Nephron progenitor cell (in vitro differentiated cells): ENCODE measurements around the gene TMEM120B.
A peak's percentile ranks its signal among the peaks of the same experiment; 100 is the strongest.

Source experiments
- DNase-seq: peaks from one replicate; pipeline ENCODE4 v3.0.0; 2021
- H3K27ac Mint-ChIP-seq: 2 replicates; pipeline ENCODE4 v1.8.0; 2021; ENCODE audit warnings: mild to moderate bottlenecking, moderate library complexity, mixed read lengths
- H3K27me3 Mint-ChIP-seq: 2 replicates; pipeline ENCODE4 v1.8.0; 2021; ENCODE audit warnings: mild to moderate bottlenecking, low read depth, mixed read lengths; ENCODE audit not compliant: poor library complexity
- H3K36me3 Mint-ChIP-seq: 2 replicates; pipeline ENCODE4 v1.8.0; 2021; ENCODE audit warnings: low read depth, mixed read lengths
- H3K4me1 Mint-ChIP-seq: 2 replicates; pipeline ENCODE4 v1.8.0; 2021; ENCODE audit warnings: mixed read lengths
- H3K4me3 Mint-ChIP-seq: 2 replicates; pipeline ENCODE4 v1.8.0; 2021; ENCODE audit warnings: mild to moderate bottlenecking, moderate library complexity, mixed read lengths
- H3K9me3 Mint-ChIP-seq: 2 replicates; pipeline ENCODE4 v1.8.0; 2021; ENCODE audit warnings: mild to moderate bottlenecking, moderate library complexity, mixed read lengths
- CTCF ChIP-seq: fragments of 200-600 bp; sonication (generic); IDR thresholded peaks from 2 replicates; pipeline ENCODE4 v1.5.0; 2021; ENCODE audit warnings: antibody characterized with exemption

TMEM120B gene

GRCh38 chr12:121804417-121805111 lies 92.0 kb downstream of the TMEM120B start:
- Mint-ChIP-seq H3K36me3 (peaks cover 13% of the 10 kb centered on the region), H3K27ac (peak overlapping the region; percentile 99), H3K4me3 (peak overlapping the region; percentile 94), H3K4me1 (peaks cover 40% of the 10 kb centered on the region), H3K27me3 (no peaks in the 10 kb centered on the region), H3K9me3 (no peaks in the 10 kb centered on the region)
- DNase-seq: peak; percentile 46
- TF ChIP-seq CTCF: no peak

DNA sequence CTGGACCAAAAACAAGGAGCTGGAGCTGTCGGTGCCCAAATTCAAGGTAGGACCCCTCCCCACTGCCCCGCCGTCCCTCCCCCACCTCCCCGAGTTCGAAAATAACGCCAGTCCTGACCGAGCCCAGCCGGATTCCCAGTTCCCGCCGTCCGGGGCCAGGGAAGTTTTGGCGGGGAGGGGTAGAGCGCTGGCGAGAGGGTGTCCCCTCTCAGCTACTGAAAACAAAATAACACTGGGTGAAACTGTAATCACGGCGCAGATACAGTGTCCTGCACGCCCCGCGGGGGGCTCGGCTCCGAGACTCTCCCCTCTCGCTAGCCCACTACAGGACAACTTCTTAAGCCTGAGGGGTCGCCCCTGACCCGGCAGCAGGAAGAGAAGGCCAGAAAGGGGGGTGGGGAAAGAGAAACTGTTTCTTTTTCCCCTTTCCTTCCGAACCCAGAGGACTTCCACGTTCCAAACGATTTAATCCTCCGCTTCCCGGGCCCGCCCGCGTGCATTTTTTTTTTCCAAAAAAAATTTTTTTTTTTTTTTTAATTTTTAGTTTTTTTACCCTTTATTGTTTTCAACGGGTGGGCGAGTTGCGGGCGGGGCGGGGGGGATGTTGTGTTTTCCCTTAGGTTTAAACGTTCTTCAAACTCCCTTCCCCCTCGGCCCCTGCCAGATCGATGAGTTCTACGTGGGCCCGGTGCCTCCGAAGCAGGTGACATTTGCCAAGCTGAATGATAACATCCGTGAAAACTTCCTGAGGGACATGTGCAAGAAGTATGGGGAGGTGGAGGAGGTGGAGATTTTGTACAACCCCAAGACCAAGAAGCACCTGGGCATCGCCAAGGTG lies 92.8 kb downstream of the TMEM120B start:
- DNase-seq: peak; percentile 41
- no peaks in the 10 kb centered on the region for H3K9me3 Mint-ChIP-seq
- TF ChIP-seq CTCF: no peak
- H3K4me3 Mint-ChIP-seq: peak overlapping the region; percentile 94
- peaks cover 41% of the 10 kb centered on the region for H3K4me1 Mint-ChIP-seq
- H3K27me3 Mint-ChIP-seq: no peaks in the 10 kb centered on the region
- peaks cover 17% of the 10 kb centered on the region for H3K36me3 Mint-ChIP-seq
- H3K27ac Mint-ChIP-seq: peak overlapping the region; percentile 84

GRCh38 chr12:121806009-121806545 lies 93.5 kb downstream of the TMEM120B start:
- H3K27me3 Mint-ChIP-seq: no peaks in the 10 kb centered on the region
- peak overlapping the region; percentile 94 for H3K4me3 Mint-ChIP-seq
- H3K36me3 Mint-ChIP-seq: peaks cover 21% of the 10 kb centered on the region

DNA sequence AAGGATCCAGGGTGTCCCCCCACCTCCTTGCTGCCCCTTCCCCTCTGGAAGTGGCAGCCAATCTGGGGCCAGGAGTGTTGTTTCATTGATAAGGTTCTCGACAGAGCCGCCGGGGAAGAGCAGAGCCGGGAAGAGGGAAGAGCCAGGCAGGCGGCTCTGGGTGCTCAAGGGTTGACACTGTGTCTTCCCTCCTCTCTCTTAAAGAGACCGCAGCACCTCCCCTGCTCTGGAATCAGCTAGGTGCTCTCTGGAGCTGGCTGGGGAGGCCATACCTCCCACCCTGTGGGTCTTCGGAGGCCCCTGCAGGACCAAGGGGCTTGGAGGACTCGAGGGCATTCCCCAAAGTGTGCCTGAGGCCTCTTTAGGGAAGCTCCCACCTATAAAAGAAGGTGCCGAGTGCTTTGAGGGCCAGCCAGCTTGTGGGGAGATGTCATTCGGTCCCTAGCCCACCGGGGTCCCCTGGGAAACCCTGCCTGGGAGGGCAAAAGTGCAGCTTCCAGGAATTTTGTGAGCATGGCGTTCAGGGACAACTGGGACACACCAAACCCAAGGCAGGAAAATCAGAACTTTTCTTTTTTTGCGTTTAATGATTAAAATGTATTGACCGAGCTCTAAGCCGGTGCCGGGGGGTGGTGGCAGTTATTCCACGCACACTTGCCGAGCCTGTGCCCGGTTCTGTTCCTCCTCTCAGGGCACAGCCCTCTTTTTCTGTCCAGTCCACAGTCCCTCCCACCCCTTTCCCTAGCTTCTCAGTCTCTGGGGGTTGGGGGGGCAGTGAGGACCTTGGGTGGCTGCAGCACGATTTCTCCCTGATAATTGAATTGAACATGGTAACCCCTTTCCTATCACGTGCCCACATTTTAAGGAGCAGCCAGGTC lies 94.2 kb downstream of the TMEM120B start:
- H3K9me3 Mint-ChIP-seq: no peaks in the 10 kb centered on the region
- peak overlapping the region; percentile 94 for H3K4me3 Mint-ChIP-seq
- peaks cover 21% of the 10 kb centered on the region for H3K36me3 Mint-ChIP-seq
- peaks cover 47% of the 10 kb centered on the region for H3K4me1 Mint-ChIP-seq
- peak; percentile 41 for DNase-seq
- peak overlapping the region; percentile 77 for H3K27ac Mint-ChIP-seq
- TF ChIP-seq CTCF: no peak
- no peaks in the 10 kb centered on the region for H3K27me3 Mint-ChIP-seq

More at GRCh38 chr12:121806009-121806545, 93.5 kb downstream of the TMEM120B start:
- DNase-seq: peak; percentile 33
- no peak for TF ChIP-seq CTCF
- Mint-ChIP-seq H3K27ac (peak overlapping the region; percentile 84), H3K4me1 (peaks cover 47% of the 10 kb centered on the region), H3K9me3 (no peaks in the 10 kb centered on the region)

DNA sequence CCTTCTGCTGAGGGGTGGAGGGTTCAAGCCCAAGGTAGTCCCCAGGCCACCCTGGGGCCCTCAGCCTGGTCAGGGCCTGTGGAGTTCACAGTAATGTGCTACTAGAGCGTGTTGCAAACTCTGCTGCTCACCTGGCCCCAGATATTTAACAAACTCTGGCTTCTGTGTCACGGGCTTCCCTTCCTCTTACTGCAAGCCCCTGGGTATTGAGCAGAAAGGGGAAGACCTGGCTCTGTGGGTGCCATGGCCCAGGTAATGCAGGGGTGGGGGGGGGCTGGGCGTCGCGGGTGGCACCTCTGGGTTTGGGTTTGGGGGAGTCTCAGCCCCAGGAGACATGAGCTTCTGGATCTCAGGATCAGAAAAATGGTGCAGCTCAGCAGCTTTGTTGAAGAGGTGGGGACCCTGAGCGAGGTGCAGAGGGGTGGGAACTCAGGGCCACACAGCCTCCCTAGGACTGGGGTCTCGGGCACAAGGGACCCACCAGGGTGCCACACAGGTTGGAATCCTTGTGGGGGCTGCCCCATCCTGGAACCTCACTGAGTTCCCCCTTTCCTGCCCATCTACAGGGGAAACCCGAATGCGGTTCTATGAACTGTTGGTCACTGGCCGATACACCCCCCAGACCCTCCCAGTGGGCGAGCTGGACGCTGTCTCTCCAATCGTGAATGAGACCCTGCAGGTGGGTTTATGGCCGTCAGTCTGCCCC lies 95.2 kb downstream of the TMEM120B start:
- Mint-ChIP-seq H3K4me3 (peak overlapping the region; percentile 94), H3K27ac (no peak overlapping the region), H3K9me3 (no peaks in the 10 kb centered on the region), H3K4me1 (peaks cover 50% of the 10 kb centered on the region), H3K27me3 (no peaks in the 10 kb centered on the region), H3K36me3 (peaks cover 21% of the 10 kb centered on the region)
- TF ChIP-seq CTCF: no peak
- no peak for DNase-seq
